HCT116 (cell line): ENCODE results near the gene ZNF569. TPM values are rescaled to one million over a fixed set of nuclear protein-coding genes. Genes with fewer than 3 reads are reported as not detected.

Experiments used
- ATAC-seq: fragments of 200-7000 bp; cut with Tn5 transposase; 2 replicates; pipeline ENCODE4 v1.9.1; 2020; ENCODE audit warnings: mild to moderate bottlenecking, moderate library complexity
- BruUV-seq: library from RNA; stranded (reverse); fragments of 400-500 nt; replicated peaks from 2 replicates; lab custom pipeline; 2021; lab: Mats Ljungman, UMichigan
- CTCF ChIA-PET: fragments of 300-600 bp; sonication (Branson Sonifier 250); formaldehyde crosslinking; loops from one replicate; lab custom pipeline; 2021; ENCODE audit warnings: antibody characterized with exemption; lab: Charles Lee
- POLR2A ChIA-PET: fragments of 300-600, 350-600 bp; sonication (Branson Sonifier 250); formaldehyde crosslinking; loops from one replicate; lab custom pipeline; 2021; ENCODE audit warnings: antibody characterized with exemption; lab: Charles Lee
- RAD21 ChIA-PET, 2 experiments: fragments of 300-600 bp; sonication (Branson Sonifier 250); formaldehyde crosslinking; loops; one replicate each; lab custom pipeline; 2023; ENCODE audit warnings: low total read pairs in 2 of 2; ENCODE audit not compliant: uncharacterized antibody in 2 of 2, unreplicated experiment in 2 of 2, low non-redundant PET in 1 of 2; lab: Charles Lee
- DNase-seq: peaks from one replicate; pipeline ENCODE4 v3.0.0-alpha.2; 2010; ENCODE audit warnings: low read depth, low spot score
- H2AFZ ChIP-seq: fragments of 200-600 bp; shearing (Covaris generic), sonication (generic); 2 replicates; pipeline ENCODE4 v1.6.1; 2017; ENCODE audit warnings: low read depth, mixed run types, mixed read lengths, antibody characterized with exemption, low read length; ENCODE audit not compliant: poor library complexity, severe bottlenecking
- H3K27ac ChIP-seq: 2 replicates; pipeline ENCODE4 v1.5.1; 2012; ENCODE audit warnings: low read depth, low read length
- H3K27me3 ChIP-seq: fragments of 200-600 bp; sonication (generic); 2 replicates; pipeline ENCODE4 v1.6.1; 2016; ENCODE audit warnings: mixed run types, low read length, mixed read lengths; ENCODE audit not compliant: insufficient read depth
- H3K36me3 ChIP-seq, 2 experiments: fragments of 200-500 bp in 1 of 2; fragments of 200-600 bp in 1 of 2; sonication (Bioruptor generic) in 1 of 2; sonication (generic) in 1 of 2; 2 replicates each; pipeline versions ENCODE4 v1.5.1 to v1.6.1; 2014 to 2016; ENCODE audit warnings: low read length in 2 of 2, inconsistent platforms in 1 of 2, mixed read lengths in 1 of 2, mixed run types in 1 of 2; ENCODE audit not compliant: insufficient read depth in 2 of 2, control insufficient read depth in 1 of 2
- H3K4me1 ChIP-seq, 2 experiments: fragments of 200-600 bp in 1 of 2; sonication (generic) in 1 of 2; 2 replicates each; pipeline versions ENCODE4 v1.5.1 to v1.6.1; 2012 to 2017; ENCODE audit warnings: low read length in 2 of 2, inconsistent platforms in 1 of 2, mild to moderate bottlenecking in 1 of 2, mixed read lengths in 1 of 2, mixed run types in 1 of 2, moderate library complexity in 1 of 2; ENCODE audit not compliant: insufficient read depth in 2 of 2, control insufficient read depth in 1 of 2
- H3K4me2 ChIP-seq: fragments of 200-600 bp; sonication (generic); 2 replicates; pipeline ENCODE4 v1.6.1; 2017; ENCODE audit warnings: mixed run types, low read length, mixed read lengths
- H3K4me3 ChIP-seq, 2 experiments: fragments of 200-600 bp in 1 of 2; sonication (generic) in 1 of 2; replicated peaks in 1 of 2; 2 replicates each; pipeline ENCODE4 v1.5.1; 2011 to 2016; ENCODE audit warnings: low read length in 2 of 2, control low read depth in 1 of 2, low read depth in 1 of 2, mild to moderate bottlenecking in 1 of 2, mixed read lengths in 1 of 2, mixed run types in 1 of 2
- H3K79me2 ChIP-seq: fragments of 200-600 bp; sonication (generic); 2 replicates; pipeline ENCODE4 v1.6.1; 2017; ENCODE audit warnings: mild to moderate bottlenecking, mixed run types, low read length, moderate library complexity, mixed read lengths; ENCODE audit not compliant: insufficient read depth
- H3K9ac ChIP-seq: fragments of 200-600 bp; sonication (generic); 2 replicates; pipeline ENCODE4 v1.6.1; 2016; ENCODE audit warnings: low read length, mixed read lengths
- H3K9me2 ChIP-seq: fragments of 200-600 bp; sonication (generic), shearing (Covaris generic); 2 replicates; pipeline ENCODE4 v1.6.1; 2017; ENCODE audit warnings: mixed run types, mild to moderate bottlenecking, moderate library complexity; ENCODE audit not compliant: insufficient read depth
- H3K9me3 ChIP-seq, 2 experiments: fragments of 200-500 bp in 1 of 2; fragments of 200-600 bp in 1 of 2; sonication (Bioruptor generic) in 1 of 2; sonication (generic) in 1 of 2; 2 replicates each; pipeline ENCODE4 v1.6.1; 2014 to 2017; ENCODE audit warnings: low read length in 2 of 2, mixed read lengths in 2 of 2, inconsistent platforms in 1 of 2, low read depth in 1 of 2, mild to moderate bottlenecking in 1 of 2, mixed run types in 1 of 2, moderate library complexity in 1 of 2; ENCODE audit not compliant: control insufficient read depth in 1 of 2, insufficient read depth in 1 of 2
- H4K20me1 ChIP-seq: fragments of 200-600 bp; sonication (generic), shearing (Covaris generic); 2 replicates; pipeline ENCODE4 v1.6.1; 2017; ENCODE audit warnings: mixed run types, mild to moderate bottlenecking, moderate library complexity; ENCODE audit not compliant: insufficient read depth
- JUND ChIP-seq: IDR thresholded peaks from 2 replicates; pipeline ENCODE4 v1.6.1; 2012
- SP1 ChIP-seq: IDR thresholded peaks from 2 replicates; pipeline ENCODE4 v1.6.1; 2012; ENCODE audit warnings: low read depth
- TCF7L2 ChIP-seq: IDR thresholded peaks from 2 replicates; pipeline ENCODE4 v1.7.0; 2011; ENCODE audit warnings: borderline replicate concordance, inconsistent platforms; ENCODE audit not compliant: insufficient read depth, insufficient read length; ENCODE audit errors: extremely low read depth
- ZFX ChIP-seq: fragments of 450-650 bp; IDR thresholded peaks from 2 replicates; pipeline ENCODE4 v1.6.1; 2017
- intact Hi-C: fragments of 100-400 bp; cut with micrococcal nuclease; formaldehyde crosslinking; loops from 2 replicates; pipeline ENCODE4 v1.10.0; 2022
- total RNA-seq: library from RNA; stranded (reverse); gene quantifications from one replicate; pipeline ENCODE4 v1.2.1, GENCODE V29; 2021; ENCODE audit not compliant: unreplicated experiment

ZNF569 gene
- total RNA-seq, 1 experiment from 2014 or later, result not detected

DNA sequence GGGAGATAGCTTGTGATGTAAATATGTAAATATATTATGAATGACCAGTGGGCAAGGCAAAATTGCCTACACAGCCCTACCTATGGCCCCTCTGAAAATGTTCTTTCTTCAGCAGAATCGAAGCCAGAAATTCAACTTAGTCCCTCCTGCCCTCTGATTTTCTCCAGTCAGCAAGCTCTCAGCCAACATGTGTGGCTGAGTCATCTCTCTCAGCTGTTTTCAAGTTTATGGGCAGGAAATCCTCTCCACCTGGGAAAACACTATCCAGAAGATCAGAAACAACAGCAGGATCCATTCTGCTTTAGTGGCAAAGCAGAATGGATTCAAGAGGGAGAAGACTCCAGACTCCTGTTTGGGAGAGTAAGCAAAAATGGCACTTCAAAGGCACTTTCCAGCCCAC, 105.2 kb downstream of the ZNF569 start:
- peaks cover 4 to 17% of the 10 kb centered on the region in 2 experiments; a peak in 3 of 4 replicates for H3K9me3 ChIP-seq
- RAD21 ChIA-PET, result no interaction called here
- CTCF ChIA-PET, result no interaction called here
- no peak for ATAC-seq
- TF ChIP-seq JUND (no peak), ZFX (no peak), SP1 (no peak), TCF7L2 (no peak)
- no peaks in the 10 kb centered on the region for H3K27me3 ChIP-seq
- H3K79me2 ChIP-seq, result no peaks in the 10 kb centered on the region
- no peaks in the 10 kb centered on the region for H4K20me1 ChIP-seq
- POLR2A ChIA-PET, result no interaction called here
- H3K36me3 ChIP-seq, result peaks cover 18 to 30% of the 10 kb centered on the region in 2 experiments
- H3K27ac ChIP-seq, result no peak overlapping the region
- intact Hi-C loops, result no loop called here
- H3K4me3 ChIP-seq, result no peak overlapping the region
- no TSS peak for BruUV-seq
- H3K4me1 ChIP-seq, result no peaks in the 10 kb centered on the region
- no peaks in the 10 kb centered on the region for H3K9me2 ChIP-seq
- no peak overlapping the region for H2AFZ ChIP-seq
- no peak overlapping the region for H3K9ac ChIP-seq
- DNase-seq, result no peak
- H3K4me2 ChIP-seq, result no peak overlapping the region

Other genes with a start within 250 kb of the ZNF569 start
- 6.6 TPM for gene ZNF383, start 249.2 kb downstream of the ZNF569 start, total RNA-seq
- 2.0 TPM for gene ZNF527, start 96.3 kb downstream of the ZNF569 start, total RNA-seq
- not detected for gene ZNF570, start 1.9 kb upstream of the ZNF569 start, total RNA-seq
- gene ZNF793, start 39.5 kb upstream of the ZNF569 start, total RNA-seq, result not detected
- gene ZNF571, start 127.3 kb upstream of the ZNF569 start, total RNA-seq, result 0.10 TPM
- not detected for gene ZNF540, start 127.4 kb upstream of the ZNF569 start, total RNA-seq
- 4.7 TPM for gene ZFP30, start 188.0 kb upstream of the ZNF569 start, total RNA-seq